ENCODE data around the gene MYLK3.
"Not testable (repeated sequence)": the region's sequence is repeated elsewhere in the genome, so short reads cannot be mapped to it uniquely, and the experiment has no call there.

Gene MYLK3

DNA sequence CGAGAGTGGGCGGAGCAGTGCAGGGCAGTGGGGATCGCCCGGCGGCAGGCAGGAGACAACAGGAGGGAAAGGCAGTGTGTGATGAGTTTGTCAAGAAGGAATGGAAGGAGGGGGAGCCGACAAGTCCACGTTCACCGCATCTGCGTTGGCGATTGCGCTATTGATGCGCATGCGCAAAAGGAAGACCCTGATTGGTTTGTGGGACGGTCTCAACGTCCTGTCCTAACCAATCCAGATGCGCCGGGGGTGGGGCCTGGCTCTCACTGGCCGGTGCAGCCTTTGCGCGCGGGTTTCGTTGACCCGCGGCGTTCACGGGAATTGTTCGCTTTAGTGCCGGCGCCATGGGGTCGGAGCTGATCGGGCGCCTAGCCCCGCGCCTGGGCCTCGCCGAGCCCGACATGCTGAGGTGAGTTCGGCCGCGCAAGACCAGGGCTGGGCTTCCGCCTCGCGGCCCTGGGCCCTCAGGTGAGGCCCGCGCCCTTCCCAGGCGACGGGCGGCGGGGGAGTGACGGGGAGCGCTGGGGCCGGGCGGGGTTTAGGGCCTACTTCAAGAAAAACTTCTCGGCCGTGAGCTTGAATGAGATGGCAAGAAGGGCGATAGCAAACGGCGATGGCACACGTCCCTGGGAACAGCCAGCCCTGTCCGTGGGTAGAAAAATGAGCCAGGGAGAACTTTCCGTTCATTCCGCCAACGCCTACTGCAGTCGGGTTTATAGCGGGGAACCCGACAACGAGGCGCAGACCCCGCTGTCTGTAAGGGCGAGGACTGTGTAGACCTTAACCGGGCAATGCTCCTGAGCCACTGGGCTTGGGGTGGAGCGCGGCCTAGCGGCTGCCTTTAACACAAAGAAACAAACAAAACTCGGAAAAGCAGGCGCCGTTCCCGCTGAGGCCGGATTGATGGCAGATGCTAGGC, 58.5 kb downstream of the MYLK3 start, which contains the start of gene ORC6:
Gene ORC6 (plus strand): TSS at position 295 of the 916 bp plus-strand sequence. CDS start 47 bp downstream, at position 342.
- DNase-seq, result peak; percentile 98

DNA sequence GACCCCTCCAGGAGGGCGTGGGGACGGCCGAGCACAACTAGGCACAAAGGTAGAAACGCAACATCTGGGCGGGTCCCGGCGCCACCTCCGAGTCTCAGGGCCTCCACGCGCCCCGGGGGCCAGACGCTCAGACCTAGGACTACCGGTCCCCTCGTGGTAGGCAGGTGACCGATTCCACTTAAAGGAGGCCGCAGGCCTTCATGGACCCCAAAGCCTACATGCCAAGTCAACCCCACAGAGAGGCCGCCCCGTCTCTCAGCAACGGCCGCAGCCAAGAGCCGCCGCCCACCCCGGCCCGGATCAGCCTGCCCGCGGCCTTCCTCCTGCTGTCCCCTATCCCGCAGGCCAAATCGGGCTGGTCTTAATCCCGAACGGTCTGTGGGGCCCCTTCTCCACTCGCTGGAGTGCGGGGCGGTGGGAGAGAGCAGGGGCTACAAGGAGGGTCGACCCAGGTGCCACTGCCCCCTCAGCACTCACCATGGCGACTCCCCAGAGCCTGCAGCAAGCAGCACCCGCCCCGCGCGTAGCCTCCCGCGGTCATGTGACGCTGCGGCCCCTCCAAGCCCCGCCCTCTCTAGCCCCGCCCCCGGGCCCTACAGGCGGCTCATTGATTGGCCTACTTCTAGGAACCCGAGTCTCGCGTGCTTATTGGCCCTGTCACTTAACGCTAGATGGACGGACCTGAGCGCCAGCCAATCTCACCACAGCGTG, 59.3 kb downstream of the MYLK3 start, which contains the start of gene VPS35:
Gene VPS35 (minus strand): TSS at position 525 of the 711 bp plus-strand sequence. CDS start 45 bp downstream, at position 480.
- peak; percentile 100 for DNase-seq

DNA sequence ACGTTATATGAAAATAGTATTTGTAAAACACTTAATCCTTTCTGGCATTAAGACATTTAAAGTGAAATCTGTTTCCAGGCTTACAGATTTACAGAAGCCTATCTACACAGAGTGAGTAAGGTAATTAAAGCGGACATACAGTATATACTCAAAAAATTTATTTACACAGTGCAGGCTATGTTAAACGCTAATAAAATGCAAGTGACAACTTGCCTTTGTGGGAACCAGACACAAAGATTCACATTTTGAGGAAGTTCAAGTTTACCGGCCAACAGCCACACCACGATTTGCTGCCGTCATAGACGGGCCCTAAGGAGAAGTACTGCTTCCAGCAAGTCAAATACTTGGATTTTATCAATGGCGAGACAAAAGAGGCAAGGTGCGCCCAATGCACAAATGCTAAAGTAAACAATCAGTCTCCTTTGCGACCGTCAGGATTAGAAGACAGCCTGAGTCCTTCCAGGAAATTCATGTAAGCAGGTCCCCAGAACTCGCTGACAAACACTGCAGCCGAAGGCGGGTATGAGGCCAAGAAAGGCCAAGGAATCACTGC, 60.0 kb downstream of the MYLK3 start:
- no peak for DNase-seq

DNA sequence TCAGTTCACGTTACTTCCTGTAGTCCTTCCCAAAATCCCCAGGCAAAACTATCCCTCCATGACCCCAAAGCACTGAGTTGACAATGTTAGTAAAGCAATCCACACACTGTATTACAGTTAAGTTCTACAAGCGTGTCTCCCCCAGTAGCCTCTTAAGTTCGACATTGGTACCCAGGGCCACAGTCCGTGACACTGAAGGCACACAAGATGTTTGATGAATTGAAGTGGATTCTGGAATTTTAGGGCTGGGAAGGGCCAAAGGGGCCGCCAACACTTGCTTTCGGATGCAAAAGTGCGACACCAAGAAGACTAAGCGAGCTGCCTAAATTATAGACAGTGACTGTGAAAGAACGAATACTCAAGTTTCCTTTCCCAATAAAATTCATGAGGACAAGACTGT, 60.7 kb downstream of the MYLK3 start:
- no peak for DNase-seq

DNA sequence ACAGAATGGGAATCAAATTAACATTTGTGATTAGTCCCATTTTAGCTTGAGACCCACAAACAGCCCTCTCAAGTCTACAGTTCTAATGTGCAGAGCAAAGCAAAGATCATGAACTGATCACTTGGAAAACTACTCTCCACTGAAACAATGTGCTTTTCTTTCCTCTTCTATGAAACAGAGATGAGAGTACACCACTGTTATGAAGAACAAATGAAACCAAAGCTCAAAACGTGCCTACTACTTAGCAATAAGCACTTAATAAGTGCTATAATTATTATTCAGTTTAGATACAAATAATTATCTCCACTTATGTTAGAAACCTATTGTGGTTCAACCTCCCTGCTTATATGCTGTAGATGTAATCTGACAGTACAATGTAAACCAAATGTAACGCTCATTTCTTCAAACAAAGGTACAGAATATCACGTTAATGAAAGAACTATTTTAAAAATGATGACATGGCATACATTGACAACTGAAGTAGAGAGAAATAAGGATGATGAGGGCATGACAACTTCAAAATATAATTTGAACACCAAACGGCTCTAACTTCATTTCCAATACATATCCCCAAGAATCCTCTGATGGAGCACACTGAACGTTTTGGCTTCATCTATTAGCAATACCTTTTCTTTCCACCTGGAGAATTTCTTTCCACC, 61.2 kb downstream of the MYLK3 start:
- no peak for DNase-seq

DNA sequence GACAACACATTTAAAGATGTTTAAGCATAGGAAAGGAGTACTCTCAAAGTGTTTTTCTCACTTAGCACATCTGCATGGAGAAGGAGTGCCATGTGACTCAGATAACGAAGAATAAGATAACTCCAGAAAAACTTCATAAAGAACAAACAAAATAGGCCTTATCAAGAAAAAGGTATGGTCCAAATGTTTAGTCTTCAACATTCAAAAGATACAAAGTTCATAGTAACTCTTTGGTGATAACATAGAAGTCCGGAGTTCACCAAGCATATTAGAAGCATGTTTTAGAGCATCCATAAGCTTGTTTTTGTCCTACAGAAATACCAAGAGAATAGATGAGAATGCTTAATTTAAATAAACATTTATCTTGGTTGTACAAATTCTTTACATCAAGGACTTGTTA, 66.3 kb downstream of the MYLK3 start:
- not testable (repeated sequence) for DNase-seq

DNA sequence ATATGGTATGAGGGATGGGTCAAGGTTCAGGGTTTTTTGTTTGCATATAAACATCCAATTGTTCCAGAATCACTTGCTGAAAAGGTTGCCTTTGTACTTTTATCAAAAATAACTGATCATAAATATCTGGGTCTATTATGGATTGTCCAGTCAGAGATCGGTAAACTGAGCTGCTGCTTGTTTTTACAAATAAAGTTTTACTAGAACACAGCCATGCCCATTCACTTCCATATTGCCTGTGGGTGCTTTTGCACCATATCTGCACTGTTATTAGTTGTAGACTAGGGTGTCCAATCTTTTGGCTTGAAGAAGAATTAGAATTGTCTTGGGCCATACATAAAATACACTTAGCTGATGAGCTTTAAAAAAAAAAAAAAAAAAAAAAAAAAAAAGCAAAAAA, 70.2 kb downstream of the MYLK3 start:
- DNase-seq, result not testable (repeated sequence)

DNA sequence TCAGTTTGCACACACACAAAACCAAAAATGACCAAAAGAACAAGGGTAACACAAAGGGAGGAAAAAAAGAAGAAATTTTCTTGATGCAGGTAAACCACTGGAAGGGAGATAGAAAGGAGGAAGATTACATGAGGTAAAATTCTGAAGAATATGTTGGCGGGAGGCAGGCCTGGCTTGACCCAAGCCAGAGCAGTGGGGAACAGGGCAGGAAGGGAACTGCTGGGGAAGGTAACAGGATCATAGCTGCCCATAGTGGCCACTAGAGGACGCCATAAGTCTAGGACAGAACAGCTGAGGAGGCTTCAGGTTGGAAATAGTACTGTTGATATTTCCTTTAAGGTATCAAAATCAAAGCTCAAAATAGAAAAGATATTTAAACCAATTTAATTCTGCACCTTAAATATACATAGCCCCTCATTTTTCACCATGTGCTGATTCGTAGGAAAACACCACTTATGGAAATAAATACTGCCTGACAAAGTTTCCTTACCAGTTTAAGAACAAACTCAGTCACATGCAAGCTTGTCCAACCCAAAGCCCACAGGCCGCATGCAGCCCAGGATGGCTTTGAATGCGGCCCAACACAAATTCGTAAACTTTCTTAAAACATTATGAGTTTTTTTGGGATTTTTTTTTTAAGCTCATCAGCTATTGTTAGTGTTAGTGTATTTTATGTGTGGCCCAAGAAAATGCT, 74.7 kb downstream of the MYLK3 start:
- DNase-seq, result peak; percentile 24

DNA sequence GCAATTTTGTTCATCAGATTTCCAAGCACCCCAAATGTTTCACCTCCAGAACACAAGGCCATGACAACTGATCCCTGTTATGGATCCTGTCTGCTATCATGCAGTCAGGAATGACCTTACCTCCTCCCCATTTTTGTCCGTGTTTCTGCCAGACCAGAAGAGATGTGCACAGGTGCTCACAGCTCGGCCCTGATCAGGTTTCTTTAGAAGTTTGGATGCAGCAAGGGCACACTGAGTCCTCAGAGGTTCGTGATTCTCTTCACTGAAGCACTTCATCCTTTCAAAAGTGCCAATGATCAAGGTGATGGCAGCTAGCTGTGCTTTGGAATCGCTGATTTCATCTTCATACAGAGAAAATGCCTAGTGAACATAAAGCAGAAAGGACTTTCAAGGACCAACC, 86.0 kb downstream of the MYLK3 start:
- DNase-seq, result no peak

DNA sequence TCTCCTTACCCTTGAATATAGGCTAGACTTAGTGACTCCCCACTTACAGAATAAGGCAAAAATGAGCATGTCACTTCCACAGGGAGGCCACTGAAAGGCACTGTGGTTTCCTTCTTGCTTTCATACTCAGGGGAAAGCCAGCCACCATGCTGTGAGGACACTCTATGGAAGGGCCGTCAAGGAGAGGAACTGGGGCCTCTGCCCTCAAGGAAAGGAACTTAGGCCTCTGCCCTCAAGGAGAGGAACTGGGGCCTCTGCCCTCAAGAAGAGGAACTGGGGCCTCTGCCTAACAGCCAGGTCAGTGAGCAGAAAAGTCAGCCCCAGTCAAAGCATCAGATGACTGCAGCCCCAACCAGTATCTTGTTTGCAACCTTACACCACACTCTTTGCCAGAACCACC, 89.2 kb downstream of the MYLK3 start:
- DNase-seq, result no peak
